Measurements from ENCODE around the gene BGN.

The BGN gene

DNA sequence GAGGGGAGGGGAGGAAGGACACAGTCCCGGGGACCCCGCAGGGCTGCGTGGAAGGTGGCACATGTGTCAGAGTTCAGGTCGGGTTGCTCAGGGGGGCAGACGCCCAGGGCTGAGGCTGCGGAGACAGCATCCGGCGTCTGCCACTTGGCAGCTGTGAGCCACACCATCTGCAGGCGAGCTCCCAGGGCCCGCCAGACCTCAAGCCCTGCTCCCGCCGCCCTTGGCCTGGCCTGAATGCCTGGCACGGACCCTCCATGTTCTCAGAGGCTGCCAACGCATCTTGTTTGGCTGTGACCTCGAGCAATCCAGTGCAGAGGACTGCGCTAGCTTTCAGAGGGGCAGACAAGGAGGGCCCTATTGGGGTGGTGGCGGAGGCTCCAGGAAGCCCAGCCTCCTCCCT lies 5.1 kb downstream of the BGN start:
- TF ChIP-seq, protein P1, sequence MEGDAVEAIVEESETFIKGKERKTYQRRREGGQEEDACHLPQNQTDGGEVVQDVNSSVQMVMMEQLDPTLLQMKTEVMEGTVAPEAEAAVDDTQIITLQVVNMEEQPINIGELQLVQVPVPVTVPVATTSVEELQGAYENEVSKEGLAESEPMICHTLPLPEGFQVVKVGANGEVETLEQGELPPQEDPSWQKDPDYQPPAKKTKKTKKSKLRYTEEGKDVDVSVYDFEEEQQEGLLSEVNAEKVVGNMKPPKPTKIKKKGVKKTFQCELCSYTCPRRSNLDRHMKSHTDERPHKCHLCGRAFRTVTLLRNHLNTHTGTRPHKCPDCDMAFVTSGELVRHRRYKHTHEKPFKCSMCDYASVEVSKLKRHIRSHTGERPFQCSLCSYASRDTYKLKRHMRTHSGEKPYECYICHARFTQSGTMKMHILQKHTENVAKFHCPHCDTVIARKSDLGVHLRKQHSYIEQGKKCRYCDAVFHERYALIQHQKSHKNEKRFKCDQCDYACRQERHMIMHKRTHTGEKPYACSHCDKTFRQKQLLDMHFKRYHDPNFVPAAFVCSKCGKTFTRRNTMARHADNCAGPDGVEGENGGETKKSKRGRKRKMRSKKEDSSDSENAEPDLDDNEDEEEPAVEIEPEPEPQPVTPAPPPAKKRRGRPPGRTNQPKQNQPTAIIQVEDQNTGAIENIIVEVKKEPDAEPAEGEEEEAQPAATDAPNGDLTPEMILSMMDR (IDR thresholded peaks at IDR 0.05; ENCODE audit: control insufficient read depth, insufficient read depth, low read depth, low read length, missing control alignments): no peak
- no peak for DNase-seq (ENCODE audit: low read depth)
- H3K4me3 ChIP-seq (ENCODE audit: control insufficient read depth, low read depth, low read length): peak overlapping the region; percentile 12

DNA sequence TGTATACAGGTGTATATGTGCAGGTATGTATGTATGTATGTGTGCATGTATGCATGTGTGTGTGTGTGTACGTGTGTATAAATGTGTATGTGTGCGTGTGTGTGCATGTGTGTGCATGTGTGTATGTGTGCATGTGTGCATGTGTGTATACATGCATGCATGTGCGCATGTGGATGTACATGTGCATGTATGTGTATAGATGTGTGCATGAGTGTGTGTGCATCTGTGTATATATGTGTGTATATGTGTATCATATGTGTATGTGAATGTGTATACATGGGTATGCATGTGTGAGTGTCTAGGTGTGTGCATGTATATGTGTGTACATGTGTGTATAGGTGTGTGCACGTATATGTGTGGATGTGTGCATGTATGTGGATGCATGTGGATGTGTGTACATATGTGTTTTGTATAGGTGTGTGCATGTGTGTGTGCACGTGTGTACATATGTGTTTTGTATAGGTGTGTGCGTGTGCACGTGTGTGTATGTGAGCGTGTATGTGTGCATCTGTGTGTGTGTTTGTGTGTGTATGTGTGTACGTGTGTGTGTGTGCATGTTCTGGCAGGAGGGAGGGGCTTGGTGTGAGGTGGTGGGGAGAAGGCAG lies 6.0 kb downstream of the BGN start:
- no peak for DNase-seq (ENCODE audit: low read depth)
- TF ChIP-seq, protein P1 (IDR thresholded peaks at IDR 0.05; ENCODE audit: control insufficient read depth, insufficient read depth, low read depth, low read length, missing control alignments): no peak
- no peak overlapping the region for H3K4me3 ChIP-seq (ENCODE audit: control insufficient read depth, low read depth, low read length)

DNA sequence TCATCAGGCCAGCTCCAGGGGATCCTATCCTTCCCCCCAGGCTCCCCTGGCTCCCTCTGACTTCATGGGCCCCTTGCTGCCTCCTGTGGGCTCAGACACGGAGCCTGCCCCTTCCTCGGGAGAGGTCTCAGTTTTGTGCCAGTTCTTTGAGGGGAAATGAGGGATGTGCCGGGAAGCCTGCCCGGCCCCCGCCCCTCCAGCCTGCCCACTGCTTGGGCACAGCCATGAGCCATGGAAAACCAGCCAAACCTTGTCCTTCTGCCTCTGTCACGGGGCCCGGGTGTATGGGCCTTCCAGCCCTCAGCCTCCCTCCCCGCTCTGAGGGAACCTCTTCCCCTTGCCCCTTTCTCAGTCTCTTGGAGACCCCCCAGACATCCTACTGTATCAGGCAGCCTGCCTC lies 6.8 kb downstream of the BGN start:
- TF ChIP-seq, protein P1 (IDR thresholded peaks at IDR 0.05; ENCODE audit: control insufficient read depth, insufficient read depth, low read depth, low read length, missing control alignments): no peak
- no peak for DNase-seq (ENCODE audit: low read depth)
- H3K4me3 ChIP-seq (ENCODE audit: control insufficient read depth, low read depth, low read length): no peak overlapping the region

DNA sequence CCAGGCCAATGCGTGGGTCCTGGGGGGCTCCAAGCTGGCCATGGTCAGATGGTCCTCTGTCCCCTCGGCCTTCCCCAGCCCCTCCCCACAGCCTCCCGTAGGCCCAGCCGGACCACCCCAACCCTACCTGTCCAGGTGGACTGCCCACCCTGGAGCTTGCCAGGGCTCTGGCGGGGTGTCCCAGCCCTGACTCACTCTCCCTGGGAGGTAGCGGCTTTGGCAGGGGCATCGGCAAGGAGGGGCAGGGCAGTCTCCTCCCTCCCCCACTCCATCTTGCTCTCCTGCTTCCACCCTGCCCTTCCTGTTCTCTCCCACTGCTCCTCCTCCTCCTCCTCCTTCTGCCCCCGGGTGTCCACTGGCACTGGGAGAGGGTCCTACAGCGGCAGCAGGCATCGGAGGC lies 7.4 kb downstream of the BGN start:
- TF ChIP-seq, protein P1 (IDR thresholded peaks at IDR 0.05; ENCODE audit: control insufficient read depth, insufficient read depth, low read depth, low read length, missing control alignments): no peak
- DNase-seq (ENCODE audit: low read depth): no peak
- no peak overlapping the region for H3K4me3 ChIP-seq (ENCODE audit: control insufficient read depth, low read depth, low read length)

DNA sequence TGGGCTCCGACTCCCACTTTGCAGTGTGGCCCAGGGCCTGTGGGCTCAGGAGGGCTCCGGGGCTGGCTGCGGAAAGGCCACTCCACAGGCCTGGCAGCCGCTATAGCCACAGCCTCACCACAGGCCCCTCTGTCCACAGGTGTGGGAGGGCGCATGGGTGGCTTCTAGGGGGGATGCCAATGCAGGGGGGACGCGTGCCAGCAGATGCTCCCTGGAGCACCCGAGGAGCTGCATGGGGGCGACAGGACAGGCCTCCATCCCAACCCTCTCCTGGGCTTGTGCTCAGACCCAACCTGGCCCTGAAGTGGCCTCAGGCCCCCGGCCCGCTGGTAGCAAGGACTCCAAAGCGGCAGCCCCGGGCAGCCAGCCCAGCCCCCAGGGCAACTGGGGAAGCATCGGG lies 8.0 kb downstream of the BGN start:
- no peak overlapping the region for H3K4me3 ChIP-seq (ENCODE audit: control insufficient read depth, low read depth, low read length)
- TF ChIP-seq, protein P1 (IDR thresholded peaks at IDR 0.05; ENCODE audit: control insufficient read depth, insufficient read depth, low read depth, low read length, missing control alignments): no peak
- no peak for DNase-seq (ENCODE audit: low read depth)

DNA sequence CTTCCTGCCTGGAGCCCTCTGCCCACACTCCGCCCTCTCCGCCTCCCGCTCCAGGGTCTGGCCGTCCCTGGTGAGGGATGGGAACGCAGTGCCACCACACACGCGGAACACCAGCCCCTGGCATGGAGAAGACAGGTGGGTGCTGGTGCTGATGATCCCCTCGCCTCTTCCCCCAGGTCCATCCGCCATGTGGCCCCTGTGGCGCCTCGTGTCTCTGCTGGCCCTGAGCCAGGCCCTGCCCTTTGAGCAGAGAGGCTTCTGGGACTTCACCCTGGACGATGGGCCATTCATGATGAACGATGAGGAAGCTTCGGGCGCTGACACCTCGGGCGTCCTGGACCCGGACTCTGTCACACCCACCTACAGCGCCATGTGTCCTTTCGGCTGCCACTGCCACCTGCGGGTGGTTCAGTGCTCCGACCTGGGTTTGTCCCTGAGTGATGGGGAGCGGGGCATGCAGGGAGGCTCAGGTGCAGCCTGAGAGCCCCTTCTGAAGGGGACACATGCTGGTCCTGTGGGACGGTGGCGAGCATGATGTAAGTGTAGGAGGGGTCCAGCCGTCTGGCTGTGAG lies 9.8 kb downstream of the BGN start:
- TF ChIP-seq, protein P1 (IDR thresholded peaks at IDR 0.05; ENCODE audit: control insufficient read depth, insufficient read depth, low read depth, low read length, missing control alignments): no peak
- no peak for DNase-seq (ENCODE audit: low read depth)
- no peak overlapping the region for H3K4me3 ChIP-seq (ENCODE audit: control insufficient read depth, low read depth, low read length)

Data from AG09309 (cell line).